Kidney epithelial cell (primary cell): Measurements from ENCODE around the gene SEPTIN14. TPM values are rescaled to one million over a fixed set of nuclear protein-coding genes. Genes with fewer than 3 reads are reported as not detected.
"Not testable (repeated sequence)": the region's sequence is repeated elsewhere in the genome, so short reads cannot be mapped to it uniquely, and the experiment has no call there.

Source experiments
- DNase-seq: peaks from one replicate; pipeline ENCODE4 v3.0.0-alpha.2; 2010; ENCODE audit warnings: low read depth
- H3K27me3 ChIP-seq: 2 replicates; pipeline ENCODE4 v1.6.0; 2011; ENCODE audit warnings: low read length; ENCODE audit not compliant: control insufficient read depth, insufficient read depth
- H3K36me3 ChIP-seq: 2 replicates; pipeline ENCODE4 v1.5.1; 2011; ENCODE audit warnings: low read length; ENCODE audit not compliant: control insufficient read depth, insufficient read depth
- H3K4me3 ChIP-seq: 2 replicates; pipeline ENCODE4 v1.5.1; 2011; ENCODE audit warnings: low read depth, mild to moderate bottlenecking, control low read depth, low read length
- total RNA-seq: library from RNA; depleted of rRNA; stranded (reverse); fragments of >200 nt; gene quantifications from 2 replicates; pipeline ENCODE4 v1.2.3, GENCODE V29; 2015
- TF ChIP-seq, protein P1 (sequence below): IDR thresholded peaks from 2 replicates; pipeline ENCODE4 v1.5.1; 2011; ENCODE audit warnings: mild to moderate bottlenecking, moderate library complexity, low read length, control low read depth, inconsistent platforms; ENCODE audit not compliant: insufficient read depth, poor library complexity, severe bottlenecking

The SEPTIN14 gene
- total RNA-seq, 1 donor from 2014 or later: not detected

DNA sequence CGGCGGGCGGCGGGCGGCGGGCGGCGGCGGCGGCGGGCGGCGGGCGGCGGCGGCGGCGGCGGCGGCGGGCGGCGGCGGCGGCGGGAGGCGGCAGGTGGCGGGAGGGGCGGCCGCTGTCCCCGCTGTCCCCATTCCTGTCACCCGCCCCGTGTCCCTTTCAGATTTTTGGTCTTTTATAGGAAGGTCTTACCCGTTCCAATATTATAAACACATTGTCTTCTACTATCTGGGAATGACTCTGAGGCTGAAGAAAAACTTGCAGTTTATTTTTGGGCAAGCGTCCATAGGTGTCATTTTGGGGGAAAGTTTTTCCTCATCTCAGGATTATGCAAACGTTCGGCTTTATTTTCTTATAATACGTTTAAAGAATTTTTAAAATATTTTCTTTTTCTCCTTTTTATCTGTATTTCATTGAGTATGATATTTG lies 25.3 kb upstream of the SEPTIN14 start:
- no peaks in the 10 kb centered on the region for H3K36me3 ChIP-seq
- H3K27me3 ChIP-seq: no peaks in the 10 kb centered on the region
- peak overlapping the region; percentile 65 for H3K4me3 ChIP-seq
- no peak for DNase-seq
- TF ChIP-seq, protein P1, sequence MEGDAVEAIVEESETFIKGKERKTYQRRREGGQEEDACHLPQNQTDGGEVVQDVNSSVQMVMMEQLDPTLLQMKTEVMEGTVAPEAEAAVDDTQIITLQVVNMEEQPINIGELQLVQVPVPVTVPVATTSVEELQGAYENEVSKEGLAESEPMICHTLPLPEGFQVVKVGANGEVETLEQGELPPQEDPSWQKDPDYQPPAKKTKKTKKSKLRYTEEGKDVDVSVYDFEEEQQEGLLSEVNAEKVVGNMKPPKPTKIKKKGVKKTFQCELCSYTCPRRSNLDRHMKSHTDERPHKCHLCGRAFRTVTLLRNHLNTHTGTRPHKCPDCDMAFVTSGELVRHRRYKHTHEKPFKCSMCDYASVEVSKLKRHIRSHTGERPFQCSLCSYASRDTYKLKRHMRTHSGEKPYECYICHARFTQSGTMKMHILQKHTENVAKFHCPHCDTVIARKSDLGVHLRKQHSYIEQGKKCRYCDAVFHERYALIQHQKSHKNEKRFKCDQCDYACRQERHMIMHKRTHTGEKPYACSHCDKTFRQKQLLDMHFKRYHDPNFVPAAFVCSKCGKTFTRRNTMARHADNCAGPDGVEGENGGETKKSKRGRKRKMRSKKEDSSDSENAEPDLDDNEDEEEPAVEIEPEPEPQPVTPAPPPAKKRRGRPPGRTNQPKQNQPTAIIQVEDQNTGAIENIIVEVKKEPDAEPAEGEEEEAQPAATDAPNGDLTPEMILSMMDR: no peak

DNA sequence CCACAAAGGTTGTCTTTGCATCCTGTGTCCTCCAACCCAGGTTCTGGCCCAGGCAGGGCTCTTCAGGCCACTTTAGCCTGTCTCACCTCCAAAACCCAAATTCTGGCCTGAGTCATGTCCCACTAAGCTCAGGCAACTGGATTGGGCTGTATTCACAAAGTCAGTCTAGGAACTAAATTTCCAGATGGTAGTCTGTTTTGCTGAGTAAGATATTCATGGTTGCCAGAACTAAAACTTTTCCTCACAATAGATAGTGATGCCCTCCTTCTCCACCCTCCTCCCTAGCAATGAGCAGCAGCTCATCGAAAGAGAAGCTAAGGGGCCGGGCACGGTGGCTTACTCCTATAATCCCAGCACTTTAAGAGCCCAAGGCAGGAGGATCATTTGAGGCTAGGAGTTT lies 21.8 kb upstream of the SEPTIN14 start:
- no peaks in the 10 kb centered on the region for H3K27me3 ChIP-seq
- no peak overlapping the region for H3K4me3 ChIP-seq
- DNase-seq: no peak
- TF ChIP-seq, protein P1: no peak
- H3K36me3 ChIP-seq: no peaks in the 10 kb centered on the region

DNA sequence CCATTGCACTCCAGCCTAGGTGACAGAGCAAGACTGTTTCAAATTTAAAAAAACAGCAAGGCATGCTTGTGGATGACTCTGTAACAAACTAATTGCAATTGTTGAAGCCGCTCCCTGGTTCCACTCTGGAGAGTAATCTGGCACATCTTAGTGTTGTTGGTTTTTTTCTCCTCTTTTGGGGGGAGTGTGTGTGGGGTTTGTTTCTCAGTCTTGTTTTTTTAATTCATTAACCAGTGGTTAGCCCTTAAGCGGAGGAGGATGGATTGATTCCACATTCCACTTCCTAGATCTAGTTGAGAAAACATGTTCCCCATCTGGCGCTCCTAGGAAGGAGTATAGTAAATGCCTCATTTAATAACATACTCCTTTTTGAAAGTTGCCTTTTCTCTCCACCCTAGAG lies 16.1 kb upstream of the SEPTIN14 start:
- TF ChIP-seq, protein P1: no peak
- H3K36me3 ChIP-seq: no peaks in the 10 kb centered on the region

DNA sequence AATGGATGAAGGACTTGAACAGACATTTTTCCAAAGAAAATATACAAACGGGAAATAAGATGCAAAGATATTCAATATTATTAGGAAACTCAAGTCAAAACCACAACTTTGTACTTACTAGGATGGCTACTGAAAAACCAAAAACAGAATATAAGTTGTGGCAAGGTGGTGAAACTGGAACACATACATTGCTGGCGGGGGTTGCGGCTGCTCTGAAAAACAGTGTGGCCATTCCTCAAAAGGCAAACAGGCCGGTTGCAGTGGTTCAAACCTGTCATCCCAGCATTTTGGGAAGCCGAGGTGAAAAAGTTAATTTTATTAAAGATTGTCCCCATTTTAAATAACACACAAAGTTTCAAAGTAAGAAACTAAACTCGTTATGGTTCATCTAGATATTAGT lies 14.8 kb upstream of the SEPTIN14 start:
- TF ChIP-seq, protein P1: no peak
- Histone ChIP-seq H3K27me3 (no peaks in the 10 kb centered on the region), H3K4me3 (no peak overlapping the region), H3K36me3 (no peaks in the 10 kb centered on the region)
- no peak for DNase-seq

More for the DNA sequence above, 16.1 kb upstream of the SEPTIN14 start:
- H3K4me3 ChIP-seq: no peak overlapping the region
- peak; percentile 34 for DNase-seq
- no peaks in the 10 kb centered on the region for H3K27me3 ChIP-seq

DNA sequence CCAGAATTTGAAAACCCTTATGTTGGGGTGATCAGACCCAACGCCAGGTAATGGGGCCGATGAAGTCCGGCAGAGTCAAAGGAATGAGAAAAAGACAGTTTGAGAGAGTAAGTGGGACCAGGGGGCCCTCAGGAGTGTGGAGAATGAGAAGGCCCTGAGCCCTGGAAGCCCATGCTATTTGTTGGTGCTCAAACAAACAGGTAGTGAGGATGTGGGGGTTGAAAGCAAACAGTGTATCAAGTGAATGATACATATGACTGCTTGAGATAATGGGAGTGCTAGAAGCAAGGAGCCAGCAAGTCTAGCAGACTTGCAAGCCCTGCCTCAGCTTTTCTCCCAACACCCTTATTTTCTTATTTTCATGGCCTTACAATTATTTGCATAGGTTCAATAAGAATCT lies 11.2 kb upstream of the SEPTIN14 start:
- Histone ChIP-seq H3K36me3 (no peaks in the 10 kb centered on the region), H3K4me3 (no peak overlapping the region), H3K27me3 (no peaks in the 10 kb centered on the region)
- DNase-seq: no peak
- TF ChIP-seq, protein P1: no peak

DNA sequence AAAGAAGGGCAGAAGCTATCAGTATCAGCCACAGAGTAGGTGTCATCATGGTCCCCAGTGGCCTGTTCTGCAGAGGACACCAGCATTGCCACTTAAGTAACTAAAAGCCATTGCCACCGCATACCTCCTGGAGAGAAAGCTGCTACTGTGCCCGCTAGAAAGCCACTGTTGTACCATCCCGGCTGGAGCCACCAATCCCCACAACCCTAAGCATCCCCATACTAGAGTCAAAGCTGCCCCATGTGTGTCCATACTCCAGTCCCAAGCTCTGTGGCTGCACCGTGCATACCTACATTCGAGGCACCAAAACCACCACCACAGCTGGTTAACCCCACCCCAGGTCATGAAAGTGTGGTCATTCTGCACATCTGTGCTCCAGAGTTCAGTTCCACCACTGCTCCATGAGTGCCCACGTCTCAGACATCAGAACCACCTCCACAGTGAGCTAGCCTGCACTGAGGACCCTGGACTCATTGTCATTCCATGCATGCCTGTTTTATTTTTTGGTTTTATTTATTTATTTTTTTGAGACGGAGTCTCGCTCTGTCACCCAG lies 9.5 kb upstream of the SEPTIN14 start:
- TF ChIP-seq, protein P1: no peak
- no peak for DNase-seq
- Histone ChIP-seq H3K4me3 (no peak overlapping the region), H3K36me3 (no peaks in the 10 kb centered on the region), H3K27me3 (no peaks in the 10 kb centered on the region)

DNA sequence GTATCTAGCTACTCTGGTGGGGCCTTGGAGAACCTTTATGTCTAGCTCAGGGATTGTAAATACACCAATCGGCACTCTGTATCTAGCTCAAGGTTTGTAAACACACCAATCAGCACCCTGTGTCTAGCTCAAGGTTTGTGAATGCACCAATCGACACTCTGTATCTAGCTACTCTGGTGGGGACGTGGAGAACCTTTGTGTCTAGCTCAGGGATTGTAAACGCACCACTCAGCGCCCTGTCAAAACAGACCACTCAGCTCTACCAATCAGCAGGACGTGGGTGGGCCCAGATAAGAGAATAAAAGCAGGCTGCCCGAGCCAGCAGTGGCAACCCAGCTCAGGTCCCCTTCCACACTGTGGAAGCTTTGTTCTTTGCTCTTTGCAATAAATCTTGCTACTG lies 6.4 kb upstream of the SEPTIN14 start:
- DNase-seq, H3K27me3 ChIP-seq, H3K4me3 ChIP-seq, H3K36me3 ChIP-seq: not testable (repeated sequence)

DNA sequence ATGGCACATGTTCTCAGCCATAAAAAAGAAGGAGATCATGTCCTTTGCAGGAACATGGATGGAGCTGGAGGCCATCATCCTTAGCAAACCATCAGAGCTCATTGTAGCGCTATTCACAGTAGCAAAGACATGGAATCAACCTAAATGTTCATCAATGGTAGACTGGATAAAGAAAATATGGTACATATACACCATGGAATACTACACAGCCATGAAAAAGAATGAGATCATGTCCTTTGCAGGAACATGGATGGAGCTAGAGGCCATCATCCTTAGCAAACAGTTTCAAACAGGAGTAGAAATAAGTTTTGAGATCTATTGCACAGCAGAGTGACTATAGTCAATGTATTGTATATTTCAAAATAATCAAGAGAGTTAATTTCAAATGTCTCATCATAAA lies 17.4 kb downstream of the SEPTIN14 start:
- H3K27me3 ChIP-seq, H3K36me3 ChIP-seq, H3K4me3 ChIP-seq, DNase-seq: not testable (repeated sequence)
